ENCODE measurements around the gene HPCAL1.

DNA sequence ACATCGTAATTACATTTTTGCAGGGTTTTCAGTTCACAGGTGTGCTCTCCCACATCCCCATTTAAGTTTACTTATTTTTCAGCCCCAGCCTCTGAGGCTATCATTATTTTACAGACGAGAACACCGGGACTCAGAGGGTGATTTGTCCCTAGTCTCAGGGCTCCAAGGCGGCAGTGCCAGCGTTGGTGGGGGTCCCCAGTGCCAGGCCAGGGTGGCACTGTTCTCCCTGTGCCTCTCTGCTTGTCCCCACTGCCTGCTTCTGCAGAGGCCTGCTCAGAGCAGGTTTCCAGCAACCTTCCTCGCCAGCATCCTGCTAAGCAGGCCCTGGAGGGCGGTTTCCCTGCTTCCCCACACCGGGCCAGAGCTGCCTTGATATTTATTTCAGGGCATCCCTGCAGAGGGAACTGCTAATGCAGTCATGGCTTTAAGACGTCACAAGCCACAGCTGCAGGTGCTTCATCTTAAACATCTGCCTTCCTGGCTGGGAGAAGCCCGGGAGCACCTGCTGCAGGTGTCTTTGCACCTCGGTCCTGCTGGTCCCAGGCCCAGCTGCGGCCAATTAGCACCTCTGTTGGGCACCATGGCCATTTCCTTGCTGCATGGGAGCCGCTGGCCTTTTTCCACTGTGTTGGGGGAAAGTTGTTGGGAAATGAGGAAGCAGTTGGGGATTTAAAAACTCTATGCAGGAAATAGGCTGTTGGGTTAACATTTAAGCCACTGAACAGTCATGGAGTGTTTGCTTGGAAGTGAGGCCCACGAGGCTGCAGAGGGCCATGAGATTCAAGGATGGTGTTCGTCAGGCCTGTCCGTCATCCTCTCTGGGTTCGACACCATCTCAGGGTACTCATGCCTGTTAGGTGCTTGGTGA is 22.8 kb downstream of the HPCAL1 start:
- TF ChIP-seq, protein P1, sequence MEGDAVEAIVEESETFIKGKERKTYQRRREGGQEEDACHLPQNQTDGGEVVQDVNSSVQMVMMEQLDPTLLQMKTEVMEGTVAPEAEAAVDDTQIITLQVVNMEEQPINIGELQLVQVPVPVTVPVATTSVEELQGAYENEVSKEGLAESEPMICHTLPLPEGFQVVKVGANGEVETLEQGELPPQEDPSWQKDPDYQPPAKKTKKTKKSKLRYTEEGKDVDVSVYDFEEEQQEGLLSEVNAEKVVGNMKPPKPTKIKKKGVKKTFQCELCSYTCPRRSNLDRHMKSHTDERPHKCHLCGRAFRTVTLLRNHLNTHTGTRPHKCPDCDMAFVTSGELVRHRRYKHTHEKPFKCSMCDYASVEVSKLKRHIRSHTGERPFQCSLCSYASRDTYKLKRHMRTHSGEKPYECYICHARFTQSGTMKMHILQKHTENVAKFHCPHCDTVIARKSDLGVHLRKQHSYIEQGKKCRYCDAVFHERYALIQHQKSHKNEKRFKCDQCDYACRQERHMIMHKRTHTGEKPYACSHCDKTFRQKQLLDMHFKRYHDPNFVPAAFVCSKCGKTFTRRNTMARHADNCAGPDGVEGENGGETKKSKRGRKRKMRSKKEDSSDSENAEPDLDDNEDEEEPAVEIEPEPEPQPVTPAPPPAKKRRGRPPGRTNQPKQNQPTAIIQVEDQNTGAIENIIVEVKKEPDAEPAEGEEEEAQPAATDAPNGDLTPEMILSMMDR (conservative IDR thresholded peaks at IDR 0.05; ENCODE audit: low read length) = no peak
- no peak for TF ChIP-seq EZH2phosphoT487 (IDR thresholded peaks at IDR 0.05; ENCODE audit: borderline replicate concordance, low read depth, low read length)

Data from OCI-LY7 (cell line).